ES-I3 (cell line): ENCODE measurements around the gene DAB2IP.

Source experiments
- H3K36me3 ChIP-seq: 2 replicates; pipeline ENCODE4 v1.6.1; 2013; ENCODE audit warnings: mild to moderate bottlenecking, low read length, control low read depth, moderate library complexity; ENCODE audit not compliant: insufficient read depth
- H3K4me1 ChIP-seq: 2 replicates; pipeline ENCODE4 v1.6.1; 2013; ENCODE audit warnings: mild to moderate bottlenecking, control low read depth, low read length; ENCODE audit not compliant: insufficient read depth
- H3K9ac ChIP-seq: 2 replicates; pipeline ENCODE4 v1.6.1; 2013; ENCODE audit warnings: low read depth, mild to moderate bottlenecking, low read length, moderate library complexity
- H3K9me3 ChIP-seq: 2 replicates; pipeline ENCODE4 v1.6.1; 2013; ENCODE audit warnings: mild to moderate bottlenecking, low read length, moderate library complexity; ENCODE audit not compliant: control insufficient read depth, insufficient read depth

DAB2IP gene

GRCh38 chr9:121763561-121764370 lies 112.3 kb downstream of the DAB2IP start:
- peaks cover 4% of the 10 kb centered on the region for H3K36me3 ChIP-seq

GRCh38 chr9:121764371-121764730 lies 112.9 kb downstream of the DAB2IP start:
- Histone ChIP-seq H3K4me1 (no peaks in the 10 kb centered on the region), H3K9me3 (no peaks in the 10 kb centered on the region), H3K9ac (no peak overlapping the region), H3K36me3 (peaks cover 10% of the 10 kb centered on the region)

More at GRCh38 chr9:121763561-121764370, 112.3 kb downstream of the DAB2IP start:
- Histone ChIP-seq H3K4me1 (no peaks in the 10 kb centered on the region), H3K9me3 (no peaks in the 10 kb centered on the region), H3K9ac (no peak overlapping the region)

- H3K4me1 ChIP-seq: no peaks in the 10 kb centered on the region
- peaks cover 12% of the 10 kb centered on the region for H3K36me3 ChIP-seq
- no peak overlapping the region for H3K9ac ChIP-seq
- H3K9me3 ChIP-seq: no peaks in the 10 kb centered on the region
Observed at GRCh38 chr9:121765021-121765950, 113.9 kb downstream of the DAB2IP start.

- Histone ChIP-seq H3K36me3 (peaks cover 12% of the 10 kb centered on the region), H3K9me3 (no peaks in the 10 kb centered on the region), H3K4me1 (no peaks in the 10 kb centered on the region), H3K9ac (no peak overlapping the region)
Observed at GRCh38 chr9:121766081-121766683, 114.7 kb downstream of the DAB2IP start.

GRCh38 chr9:121767171-121767769 lies 115.8 kb downstream of the DAB2IP start:
- no peak overlapping the region for H3K9ac ChIP-seq
- no peaks in the 10 kb centered on the region for H3K9me3 ChIP-seq
- peaks cover 12% of the 10 kb centered on the region for H3K36me3 ChIP-seq
- no peaks in the 10 kb centered on the region for H3K4me1 ChIP-seq

GRCh38 chr9:121768416-121769015 lies 117.1 kb downstream of the DAB2IP start:
- Histone ChIP-seq H3K9ac (no peak overlapping the region), H3K4me1 (no peaks in the 10 kb centered on the region), H3K36me3 (peaks cover 12% of the 10 kb centered on the region), H3K9me3 (no peaks in the 10 kb centered on the region)

- peaks cover 12% of the 10 kb centered on the region for H3K36me3 ChIP-seq
- no peak overlapping the region for H3K9ac ChIP-seq
- no peaks in the 10 kb centered on the region for H3K4me1 ChIP-seq
- no peaks in the 10 kb centered on the region for H3K9me3 ChIP-seq
Observed at GRCh38 chr9:121769939-121770338, 118.5 kb downstream of the DAB2IP start.

GRCh38 chr9:121770415-121771273 lies 119.2 kb downstream of the DAB2IP start:
- H3K36me3 ChIP-seq: peaks cover 12% of the 10 kb centered on the region
- no peaks in the 10 kb centered on the region for H3K4me1 ChIP-seq
- H3K9ac ChIP-seq: no peak overlapping the region

GRCh38 chr9:121771418-121771817 lies 120.0 kb downstream of the DAB2IP start:
- peaks cover 12% of the 10 kb centered on the region for H3K36me3 ChIP-seq
- no peaks in the 10 kb centered on the region for H3K4me1 ChIP-seq
- no peak overlapping the region for H3K9ac ChIP-seq
- H3K9me3 ChIP-seq: no peaks in the 10 kb centered on the region

More at GRCh38 chr9:121770415-121771273, 119.2 kb downstream of the DAB2IP start:
- no peaks in the 10 kb centered on the region for H3K9me3 ChIP-seq

GRCh38 chr9:121771851-121772599 lies 120.6 kb downstream of the DAB2IP start:
- H3K9me3 ChIP-seq: no peaks in the 10 kb centered on the region
- H3K9ac ChIP-seq: no peak overlapping the region
- peaks cover 12% of the 10 kb centered on the region for H3K36me3 ChIP-seq
- no peaks in the 10 kb centered on the region for H3K4me1 ChIP-seq

- peaks cover 12% of the 10 kb centered on the region for H3K36me3 ChIP-seq
- no peak overlapping the region for H3K9ac ChIP-seq
- no peaks in the 10 kb centered on the region for H3K4me1 ChIP-seq
- no peaks in the 10 kb centered on the region for H3K9me3 ChIP-seq
Observed at GRCh38 chr9:121772600-121773285, 121.3 kb downstream of the DAB2IP start.

- no peaks in the 10 kb centered on the region for H3K9me3 ChIP-seq
- H3K36me3 ChIP-seq: peaks cover 11% of the 10 kb centered on the region
- no peak overlapping the region for H3K9ac ChIP-seq
- H3K4me1 ChIP-seq: no peaks in the 10 kb centered on the region
Observed at GRCh38 chr9:121773286-121773953, 122.0 kb downstream of the DAB2IP start.
